ENCODE results near the gene NTN1. TPM values are rescaled to one million over a fixed set of nuclear protein-coding genes. Genes with fewer than 3 reads are reported as not detected.

NTN1 gene
- total and polyA plus RNA-seq, 2 of the 4 experiments (the other 2 are of a cell fraction), result under 0.01 to 0.07 TPM

- Histone ChIP-seq H3K79me1 (ENCODE audit: low read depth in 1 of 2, low read length in 2 of 2) (no peaks in the 10 kb centered on the region), H2BK20ac (ENCODE audit: low read depth, low read length) (no peak overlapping the region), H2AK9ac (replicated peaks; ENCODE audit: low read depth, low read length, poor library complexity) (no peak overlapping the region), H3K27me3 (ENCODE audit: control insufficient read depth, insufficient read depth, low read length) (peaks cover 12% of the 10 kb centered on the region; the same call in 1 of the 2 replicates), H3K9me3 (ENCODE audit: control insufficient read depth, insufficient read depth, low read length) (no peaks in the 10 kb centered on the region), H4K91ac (ENCODE audit: insufficient read depth, low read depth, low read length) (no peak overlapping the region), H3K56ac (ENCODE audit: extremely low read depth, insufficient read depth, low read length) (no peak overlapping the region), H2AFZ (replicated peaks; ENCODE audit: low read length, poor library complexity) (no peak overlapping the region), H4K8ac (ENCODE audit: low read depth in 2 of 2, low read length in 2 of 2) (no peak overlapping the region), H2BK15ac (ENCODE audit: low read depth, low read length) (no peak overlapping the region), H2AK5ac (ENCODE audit: low read depth, low read length) (no peak overlapping the region), H3K9me1 (ENCODE audit: insufficient read depth, low read length) (no peaks in the 10 kb centered on the region), H3K18ac (ENCODE audit: low read depth, low read length) (no peak overlapping the region), H3K4ac (ENCODE audit: low read depth, low read length) (no peak overlapping the region), H3K36me3 (ENCODE audit: control insufficient read depth, insufficient read depth, low read length) (no peaks in the 10 kb centered on the region), H3K4me3 (ENCODE audit: insufficient read depth, low read depth, low read length) (no peak overlapping the region), H4K20me1 (ENCODE audit: insufficient read depth, low read length) (no peaks in the 10 kb centered on the region), H3K14ac (replicated peaks; ENCODE audit: low read depth, low read length) (no peak overlapping the region), H2BK5ac (ENCODE audit: low read depth, low read length, poor library complexity, severe bottlenecking) (no peak overlapping the region), H3K4me2 (ENCODE audit: low read depth, low read length) (no peak overlapping the region), H3K27ac (ENCODE audit: insufficient read depth, low read length) (no peak overlapping the region), H2BK120ac (ENCODE audit: low read depth, low read length) (no peak overlapping the region), H3K4me1 (ENCODE audit: control insufficient read depth, insufficient read depth, low read length) (peaks cover 2% of the 10 kb centered on the region; the same call in 1 of the 2 replicates), H3K9ac (ENCODE audit: low read depth, low read length) (no peak overlapping the region), H3K23ac (ENCODE audit: low read depth, low read length) (no peak overlapping the region), H4K5ac (ENCODE audit: low read depth, low read length) (no peak overlapping the region)
- WGBS, 2 experiments (ENCODE audit: extremely low coverage in 2 of 2, insufficient read length in 1 of 2), result no CpG with 5 or more reads among the region's 5 CpGs
- TF ChIP-seq CTCF (conservative IDR thresholded peaks at IDR 0.05; ENCODE audit: low read depth, low read length), result no peak
- TF ChIP-seq ELK1 (IDR thresholded peaks at IDR 0.05; ENCODE audit: borderline replicate concordance, low read depth, low read length), result no peak
- no peak for TF ChIP-seq SMC3 (IDR thresholded peaks at IDR 0.05; ENCODE audit: low read depth, low read length)
- TF ChIP-seq NFE2L2 (IDR thresholded peaks at IDR 0.05; ENCODE audit: low read depth, low read length), result no peak
- no peak for TF ChIP-seq RAD21 (IDR thresholded peaks at IDR 0.05; ENCODE audit: low read length)
- no peak for TF ChIP-seq USF2 (IDR thresholded peaks at IDR 0.05; ENCODE audit: low read depth, low read length)
- TF ChIP-seq CHD1 (IDR thresholded peaks at IDR 0.05; ENCODE audit: low read depth, low read length), result no peak
- no peak for TF ChIP-seq MAFK (IDR thresholded peaks at IDR 0.05; ENCODE audit: low read depth, low read length)
- in situ Hi-C loops (cut with MboI; ENCODE audit: low sequenced_read_pairs), result no loop called here
- intact Hi-C loops (cut with micrococcal nuclease), result no loop called here
- ATAC-seq (ENCODE audit: low read depth) (no peak), DNase-seq (no peak)
- dilution Hi-C loops (cut with HindIII; ENCODE audit: low sequenced_read_pairs, unreplicated experiment), result no loop called here
- BruUV-seq (replicated peaks), result no TSS peak
- POLR2A ChIA-PET (ENCODE audit: unreplicated experiment), result no interaction called here
- CTCF ChIA-PET, result no interaction called here
Measured at GRCh38 chr17:9188367-9188766, 167.1 kb downstream of the NTN1 start.
